Measurements from ENCODE around the gene LSAMP. TPM values are rescaled to one million over a fixed set of nuclear protein-coding genes. Genes with fewer than 3 reads are reported as not detected.
A peak's percentile ranks its signal among the peaks of the same experiment; 100 is the strongest.

The LSAMP gene
- total RNA-seq, 1 experiment from 2014 or later = 0.90 TPM

GRCh38 chr3:115975796-115976195, 469.5 kb downstream of the LSAMP start:
- H2BK12ac ChIP-seq (ENCODE audit: insufficient read length, low read depth, low read length) = no peak overlapping the region
- no peaks in the 10 kb centered on the region for H3K27me3 ChIP-seq (ENCODE audit: insufficient read depth, low read length)
- no peak overlapping the region for H3K18ac ChIP-seq (ENCODE audit: insufficient read length, low read depth, low read length)
- no peak overlapping the region for H3K56ac ChIP-seq (ENCODE audit: insufficient read length, low read depth, low read length)
- no peak overlapping the region for H3T11ph ChIP-seq (ENCODE audit: low read length)
- no peak for DNase-seq
- no peak overlapping the region for H2BK20ac ChIP-seq (ENCODE audit: low read depth, low read length, poor library complexity, severe bottlenecking)
- H4K8ac ChIP-seq (replicated peaks; ENCODE audit: insufficient read length, low read depth, low read length) = no peak overlapping the region
- H3K4me1 ChIP-seq (ENCODE audit: insufficient read depth, low read length) = no peaks in the 10 kb centered on the region; the same call in 1 of the 2 replicates
- H3K23me2 ChIP-seq (ENCODE audit: insufficient read length, low read depth, low read length, poor library complexity, severe bottlenecking) = no peaks in the 10 kb centered on the region
- H2AK5ac ChIP-seq (ENCODE audit: insufficient read length, low read length) = no peak overlapping the region
- H3K9me3 ChIP-seq (ENCODE audit: control insufficient read depth, low read depth, low read length) = no peaks in the 10 kb centered on the region
- no peak overlapping the region for H4K91ac ChIP-seq (ENCODE audit: insufficient read length, low read depth, low read length)
- Mint-ChIP-seq H3K9me3 (peaks cover 2 to 5% of the 10 kb centered on the region in 2 experiments; a peak in 2 of 5 replicates), H3K27me3 (ENCODE audit: low read depth) (no peaks in the 10 kb centered on the region), H3K36me3 (ENCODE audit: insufficient read depth in 1 of 3, low read depth in 3 of 3) (peaks cover 0 to 10% (median 0%) of the 10 kb centered on the region in 3 experiments; a peak in 2 of 7 replicates), H3K4me3 (no peak overlapping the region), H3K4me1 (peaks cover 18 to 19% of the 10 kb centered on the region in 2 experiments), H3K27ac (peak overlapping the region in 1 of 3 experiments; percentile 16; a peak in 2 of 7 replicates)
- H4K20me1 ChIP-seq (ENCODE audit: control insufficient read depth, insufficient read depth, insufficient read length) = no peaks in the 10 kb centered on the region
- H4K5ac ChIP-seq (ENCODE audit: insufficient read length, low read depth, low read length) = no peak overlapping the region
- H3K27ac ChIP-seq (ENCODE audit: insufficient read length, low read depth, low read length) = no peak overlapping the region
- H3K4me2 ChIP-seq (ENCODE audit: insufficient read depth, insufficient read length, low read length) = no peak overlapping the region
- no peak overlapping the region for H2BK120ac ChIP-seq (ENCODE audit: low read depth, low read length, poor library complexity, severe bottlenecking)
- no peak for TF ChIP-seq CTCF (conservative IDR thresholded peaks at IDR 0.05)
- H2AFZ ChIP-seq (ENCODE audit: low read length) = no peak overlapping the region
- no peak overlapping the region for H3K4ac ChIP-seq (ENCODE audit: low read depth, low read length)
- H2BK5ac ChIP-seq (ENCODE audit: insufficient read length, low read length) = no peak overlapping the region
- H3K14ac ChIP-seq (ENCODE audit: insufficient read depth, low read length) = no peak overlapping the region
- no peak overlapping the region for H2BK15ac ChIP-seq (ENCODE audit: low read depth, low read length)
- no CpG with 5 or more reads among the region's 1 CpG for WGBS (ENCODE audit: extremely low coverage, insufficient read length, low lambda C conversion rate)
- H3K9ac ChIP-seq (ENCODE audit: extremely low read depth, insufficient read length, low read length) = no peak overlapping the region
- H3K23ac ChIP-seq (ENCODE audit: insufficient read length, low read depth, low read length) = no peak overlapping the region
- no peaks in the 10 kb centered on the region for H3K79me2 ChIP-seq (ENCODE audit: insufficient read depth, low read length)
- no peaks in the 10 kb centered on the region for H3K79me1 ChIP-seq (ENCODE audit: insufficient read depth, low read depth, low read length, poor library complexity, severe bottlenecking)
